ENCODE measurements around the gene FMR1. TPM values are rescaled to one million over a fixed set of nuclear protein-coding genes. Genes with fewer than 3 reads are reported as not detected.

Gene FMR1
- total and polyA plus RNA-seq, 8 donors = 11.9 to 175 (median 21.4) TPM

GRCh38 chrX:147920161-147920666 is 8.5 kb downstream of the FMR1 start:
- Histone ChIP-seq H3K36me3 (no peaks in the 10 kb centered on the region), H3K27ac (no peak overlapping the region), H3K4me1 (peaks cover 0 to 42% (median 8%) of the 10 kb centered on the region in 4 donors), H3K4me3 (no peak overlapping the region), H3K9me3 (no peaks in the 10 kb centered on the region), H3K27me3 (no peaks in the 10 kb centered on the region)
- intact Hi-C loops (cut with DNase I; ENCODE audit: low total_unique reads) = no loop called here
- no peak for DNase-seq
- 55 to 73% (median 62%) methylated on average over 3 of the region's 3 CpGs for WGBS, 5 donors
- TF ChIP-seq EP300 (IDR thresholded peaks at IDR 0.05) (no peak), POLR2AphosphoS5 (IDR thresholded peaks at IDR 0.05) (no peak), POLR2A (IDR thresholded peaks at IDR 0.05) (no peak), CTCF (IDR thresholded peaks at IDR 0.05) (no peak)

DNA sequence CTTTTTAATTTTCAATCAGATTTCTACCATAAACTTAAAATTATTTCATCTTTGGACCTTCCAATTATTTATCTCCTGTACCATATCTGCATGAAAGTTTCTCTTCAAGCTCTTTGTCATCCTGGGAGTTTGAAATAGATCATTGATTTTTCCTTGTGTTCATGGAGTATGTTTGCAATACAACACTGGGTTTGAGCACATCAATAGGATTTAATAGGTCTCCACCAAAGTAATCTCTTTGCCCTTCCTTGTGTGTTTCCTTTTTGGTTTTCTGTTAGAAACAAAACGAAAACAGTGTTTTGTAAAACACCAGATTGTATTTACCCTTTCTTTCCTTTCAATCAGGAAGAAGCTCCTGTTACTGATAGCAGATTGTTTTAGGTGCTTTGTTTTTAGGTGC is 11.9 kb downstream of the FMR1 start:
- TF ChIP-seq POLR2AphosphoS5 (IDR thresholded peaks at IDR 0.05) (no peak), EP300 (IDR thresholded peaks at IDR 0.05) (no peak), POLR2A (IDR thresholded peaks at IDR 0.05) (no peak), CTCF (IDR thresholded peaks at IDR 0.05) (no peak)
- H3K36me3 ChIP-seq = peaks cover 0 to 15% (median 0%) of the 10 kb centered on the region in 4 donors
- peaks cover 0 to 18% (median 0%) of the 10 kb centered on the region in 4 donors for H3K4me1 ChIP-seq
- H3K27me3 ChIP-seq = no peaks in the 10 kb centered on the region
- DNase-seq = no peak
- intact Hi-C loops (cut with DNase I; ENCODE audit: low total_unique reads) = no loop called here
- H3K27ac ChIP-seq = no peak overlapping the region
- no peak overlapping the region for H3K4me3 ChIP-seq
- WGBS, 5 donors = 17 to 71% (median 57%) methylated on average over 1 of the region's 1 CpG
- H3K9me3 ChIP-seq = no peaks in the 10 kb centered on the region

GRCh38 chrX:147927256-147927655 is 15.5 kb downstream of the FMR1 start:
- no peaks in the 10 kb centered on the region for H3K27me3 ChIP-seq
- peaks cover 0 to 33% (median 15%) of the 10 kb centered on the region in 4 donors for H3K36me3 ChIP-seq
- intact Hi-C loops (cut with DNase I; ENCODE audit: low total_unique reads) = no loop called here
- WGBS, 5 donors = 83 to 98% (median 92%) methylated on average over 4 of the region's 4 CpGs
- no peaks in the 10 kb centered on the region for H3K4me1 ChIP-seq
- H3K27ac ChIP-seq = no peak overlapping the region
- no peak overlapping the region for H3K4me3 ChIP-seq
- DNase-seq = no peak
- H3K9me3 ChIP-seq = no peaks in the 10 kb centered on the region
- TF ChIP-seq EP300 (IDR thresholded peaks at IDR 0.05) = no peak
- no peak for TF ChIP-seq POLR2A (IDR thresholded peaks at IDR 0.05)
- TF ChIP-seq POLR2AphosphoS5 (IDR thresholded peaks at IDR 0.05) = no peak
- TF ChIP-seq CTCF (IDR thresholded peaks at IDR 0.05) = no peak

DNA sequence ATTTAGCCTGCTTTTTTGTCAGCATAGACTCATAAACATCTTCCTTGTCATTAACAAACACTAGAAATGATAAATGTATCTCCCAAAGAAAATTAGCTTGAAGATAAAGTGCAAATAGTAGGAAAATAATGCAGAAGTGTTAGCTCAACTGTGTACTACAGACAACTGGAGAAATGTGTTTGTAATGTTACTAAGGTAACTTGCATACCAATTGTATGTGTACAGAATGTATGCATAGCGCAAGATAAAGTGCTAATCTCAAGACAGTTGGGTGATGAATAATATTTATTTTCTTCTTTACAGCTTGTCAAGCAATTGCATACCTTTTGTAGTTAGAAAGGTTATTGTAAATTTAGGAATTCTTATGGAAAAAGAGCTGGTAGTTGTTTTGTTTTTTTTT is 22.1 kb downstream of the FMR1 start:
- no peak for TF ChIP-seq CTCF (IDR thresholded peaks at IDR 0.05)
- no peak for TF ChIP-seq POLR2AphosphoS5 (IDR thresholded peaks at IDR 0.05)
- TF ChIP-seq POLR2A (IDR thresholded peaks at IDR 0.05) = no peak
- TF ChIP-seq EP300 (IDR thresholded peaks at IDR 0.05) = no peak
- 59 to 100% (median 74%) methylated on average over 1 of the region's 1 CpG for WGBS, 5 donors
- H3K36me3 ChIP-seq = peaks cover 0 to 59% (median 47%) of the 10 kb centered on the region in 4 donors

More for the DNA sequence above, 22.1 kb downstream of the FMR1 start:
- Histone ChIP-seq H3K9me3 (no peaks in the 10 kb centered on the region), H3K4me1 (no peaks in the 10 kb centered on the region), H3K27ac (no peak overlapping the region), H3K27me3 (no peaks in the 10 kb centered on the region), H3K4me3 (no peak overlapping the region)
- intact Hi-C loops (cut with DNase I; ENCODE audit: low total_unique reads) = no loop called here
- DNase-seq = no peak
